CD4-positive, alpha-beta T cell treated with Interleukin-17A for 1 hour (primary cell): ENCODE data around the gene RANBP1.

Experiments used
- DNase-seq: peaks from one replicate; pipeline ENCODE4 v3.0.0-alpha.2; 2020

RANBP1 gene

GRCh38 chr22:20109411-20110358 lies 6.2 kb upstream of the RANBP1 start:
- no peak for DNase-seq

DNA sequence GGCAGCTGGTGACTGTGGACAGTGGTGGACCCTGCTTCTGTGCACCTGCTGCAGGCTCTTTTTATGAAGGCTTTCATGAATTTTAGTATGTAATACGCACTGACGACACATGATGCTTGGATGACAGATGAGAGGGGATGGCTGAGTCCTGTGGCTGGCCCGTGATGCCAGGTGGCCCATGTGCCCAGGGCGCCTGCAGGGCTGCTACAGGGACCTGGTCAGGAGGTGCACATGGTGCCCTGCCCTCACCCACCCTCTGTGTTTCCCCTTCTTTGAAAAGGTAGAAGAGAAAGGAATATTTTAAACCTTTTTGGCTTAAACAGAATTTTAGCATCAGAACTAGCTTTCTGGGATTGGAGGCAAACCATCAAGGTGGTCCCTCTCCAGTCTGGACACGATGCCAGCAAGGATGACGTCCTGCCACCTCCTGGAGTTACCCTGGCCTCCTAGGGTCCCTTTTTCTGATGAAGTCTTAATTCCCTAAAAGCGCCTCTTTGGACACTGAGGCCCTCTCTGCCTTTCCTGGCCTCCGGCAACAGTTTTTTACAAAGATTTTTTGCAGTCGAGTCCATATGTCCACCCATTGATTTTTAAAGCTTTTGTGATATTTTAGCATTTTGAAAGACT lies 5.4 kb upstream of the RANBP1 start:
- DNase-seq, result no peak

DNA sequence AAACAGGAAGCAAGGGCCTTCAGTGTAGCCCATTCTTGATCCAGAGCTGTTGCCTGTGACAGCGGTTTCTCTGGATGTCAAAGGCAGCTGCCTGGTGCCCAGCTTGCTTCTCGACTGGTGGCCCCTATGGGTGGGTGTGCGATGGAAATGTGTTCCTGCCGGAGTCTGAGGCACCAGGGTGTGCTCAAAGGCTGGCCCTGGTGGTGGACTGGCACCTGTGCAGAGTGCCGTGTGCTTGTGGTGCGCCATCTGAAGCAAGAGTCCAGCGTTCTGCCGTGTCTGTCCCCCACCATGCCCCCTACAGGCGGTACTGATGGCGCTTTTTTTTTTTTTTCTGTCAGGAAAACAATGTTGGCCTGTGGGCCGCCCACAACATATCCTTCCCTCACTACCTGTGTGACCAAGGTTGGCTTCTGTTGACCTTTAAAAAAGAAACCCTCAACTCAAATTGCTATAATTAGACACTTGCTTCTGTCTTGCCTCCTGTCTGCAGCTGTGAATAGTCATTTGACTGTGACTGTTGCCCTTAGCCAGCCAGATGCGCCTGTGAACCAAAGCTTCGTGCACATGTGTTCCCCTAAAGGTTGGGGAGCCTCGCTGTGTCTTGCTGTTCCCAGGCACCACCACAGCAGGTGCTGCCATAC lies 4.7 kb upstream of the RANBP1 start:
- DNase-seq, result peak; percentile 47

- DNase-seq, result no peak
Observed at GRCh38 chr22:20111689-20112622, 3.9 kb upstream of the RANBP1 start.

GRCh38 chr22:20112623-20113511 lies 3.0 kb upstream of the RANBP1 start:
- DNase-seq, result no peak

DNA sequence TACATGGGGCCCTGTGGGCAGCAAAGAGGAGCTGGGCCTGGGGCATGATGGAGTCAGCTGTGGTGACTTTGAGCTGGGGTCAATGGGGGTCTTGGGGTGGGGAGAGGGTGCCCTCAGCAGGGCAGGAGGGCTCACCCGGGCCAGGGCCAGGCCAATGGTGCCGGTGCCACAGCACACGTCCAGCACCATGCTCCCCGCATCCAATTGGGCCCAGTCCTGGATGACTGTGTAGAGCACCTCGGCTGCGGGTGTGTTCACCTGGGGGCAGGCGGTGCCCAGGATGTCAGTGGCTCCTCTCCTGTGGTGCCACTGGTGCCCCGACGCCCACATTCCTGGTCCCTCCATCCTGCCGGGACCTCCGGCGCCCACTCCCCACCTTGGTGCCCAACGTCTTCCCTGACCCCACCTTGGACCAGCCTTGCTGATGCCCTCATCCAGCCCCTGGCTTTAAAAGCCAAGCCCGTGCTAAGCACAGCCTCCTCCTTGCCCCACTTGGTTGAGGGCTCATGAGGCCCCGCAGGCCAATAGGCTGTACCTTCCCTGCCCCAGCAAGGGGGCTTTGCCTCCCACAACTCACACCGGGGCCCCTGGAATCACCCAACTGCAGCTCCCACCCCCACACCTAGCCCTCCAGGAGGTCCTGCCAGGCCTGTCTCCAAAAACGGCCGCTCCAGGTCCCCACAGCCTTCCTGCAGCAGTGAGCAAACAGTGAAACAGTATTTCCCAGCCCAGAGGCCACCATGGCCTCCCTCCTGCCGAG lies 2.2 kb upstream of the RANBP1 start:
- DNase-seq, result no peak

GRCh38 chr22:20114506-20115475 lies 1.1 kb upstream of the RANBP1 start:
- DNase-seq, result no peak

GRCh38 chr22:20116376-20116950 lies 559 bp downstream of the RANBP1 start:
- no peak for DNase-seq

DNA sequence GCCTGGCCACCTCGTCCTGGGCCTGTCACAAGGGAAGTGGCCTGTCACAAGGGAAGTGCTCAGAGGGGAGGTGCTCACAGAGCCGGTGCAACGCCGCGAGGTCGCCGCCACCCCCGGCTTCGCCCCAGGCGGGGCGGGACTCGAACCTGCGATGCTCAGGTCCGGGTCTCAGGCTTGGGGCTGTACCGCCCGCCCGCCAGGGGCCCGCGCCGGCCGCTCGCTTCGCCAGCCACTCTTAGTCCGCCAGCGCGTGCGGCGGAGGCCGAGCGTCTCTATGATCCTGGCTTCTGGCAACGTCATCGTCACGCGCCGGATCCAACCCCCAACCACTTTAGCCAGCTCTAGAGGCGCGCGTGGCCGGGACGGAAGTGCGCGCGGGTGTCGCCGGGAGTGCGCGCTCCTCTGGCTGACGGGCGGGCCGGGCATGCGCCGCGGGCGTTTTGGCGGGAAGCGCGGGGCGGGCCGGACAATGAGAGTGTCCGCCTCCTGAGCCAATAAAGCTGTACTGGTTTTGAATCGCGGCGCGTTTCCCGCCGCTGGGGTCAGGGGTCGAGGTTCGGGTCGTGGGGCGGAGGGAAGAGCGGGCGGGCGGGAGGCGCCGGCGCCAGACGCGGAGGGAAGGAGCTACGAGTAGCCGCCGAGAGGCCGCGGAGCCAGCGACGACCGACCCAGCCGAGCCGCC lies 1.2 kb downstream of the RANBP1 start, which contains the start of gene TRMT2A:
Gene TRMT2A, minus strand, starts transcription at position 276 of the 682 bp plus-strand sequence. CDS start 320 bp downstream, outside the sequence.
- peak; percentile 97 for DNase-seq

- peak; percentile 61 for DNase-seq
Observed at GRCh38 chr22:20117633-20118299, 1.9 kb downstream of the RANBP1 start.

GRCh38 chr22:20118300-20119020 lies 2.6 kb downstream of the RANBP1 start:
- no peak for DNase-seq

DNA sequence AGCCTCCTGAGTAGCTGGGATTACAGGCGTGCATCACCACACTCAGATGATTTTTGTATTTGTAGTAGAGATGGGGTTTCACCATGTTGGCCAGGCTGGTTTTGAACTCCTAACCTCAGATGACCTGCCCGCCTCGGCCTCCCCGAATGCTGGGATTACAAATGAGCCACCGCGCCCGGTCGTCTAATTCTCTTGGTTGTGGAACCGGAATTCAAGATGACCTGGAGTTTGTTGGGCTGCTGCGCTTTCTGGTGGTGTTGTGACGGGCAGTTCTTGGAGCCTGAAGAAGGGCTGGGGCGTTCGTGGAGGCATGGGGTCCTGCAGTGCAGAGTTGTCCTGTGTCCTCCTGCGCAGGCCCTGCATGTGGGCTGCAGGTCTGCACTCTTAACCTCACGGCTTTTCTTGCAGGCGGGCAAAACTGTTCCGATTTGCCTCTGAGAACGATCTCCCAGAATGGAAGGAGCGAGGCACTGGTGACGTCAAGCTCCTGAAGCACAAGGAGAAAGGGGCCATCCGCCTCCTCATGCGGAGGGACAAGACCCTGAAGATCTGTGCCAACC lies 6.0 kb downstream of the RANBP1 start:
- DNase-seq, result no peak

DNA sequence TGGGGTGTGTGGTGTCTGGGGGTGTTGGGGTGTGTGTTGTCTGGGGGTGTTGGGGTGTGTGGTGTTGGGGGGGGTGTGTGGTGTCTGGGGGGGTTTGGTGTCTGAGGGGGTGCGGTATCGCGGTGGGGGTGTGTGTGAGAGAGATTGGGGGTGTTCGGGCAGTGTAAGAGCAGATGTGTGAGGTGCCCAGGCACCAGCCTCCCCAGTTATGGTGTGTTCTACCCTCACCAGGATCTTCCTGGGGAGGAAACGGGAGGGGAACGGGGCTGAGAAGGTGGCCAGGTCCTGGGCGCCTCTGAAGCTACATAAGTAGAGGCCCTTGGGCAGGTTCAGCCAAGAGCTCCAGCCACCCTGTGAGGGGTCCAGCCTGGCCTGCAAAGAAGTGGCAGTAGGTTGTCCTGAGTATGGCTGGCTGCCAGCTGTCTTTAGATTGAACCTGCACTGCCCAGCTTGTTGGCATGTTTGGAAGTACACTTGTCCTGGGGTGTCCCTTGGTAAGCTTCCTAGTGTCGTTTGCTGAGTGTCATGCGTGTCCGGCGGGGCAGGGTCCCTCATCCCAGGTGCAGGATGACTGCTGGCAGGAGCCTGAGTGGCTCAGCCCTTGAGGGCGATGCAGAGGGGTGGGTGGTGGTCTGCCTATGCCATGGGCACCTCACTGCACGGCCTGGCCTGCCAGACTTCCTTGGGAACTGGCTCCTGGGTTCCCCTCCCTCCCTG lies 7.6 kb downstream of the RANBP1 start:
- DNase-seq, result no peak

DNA sequence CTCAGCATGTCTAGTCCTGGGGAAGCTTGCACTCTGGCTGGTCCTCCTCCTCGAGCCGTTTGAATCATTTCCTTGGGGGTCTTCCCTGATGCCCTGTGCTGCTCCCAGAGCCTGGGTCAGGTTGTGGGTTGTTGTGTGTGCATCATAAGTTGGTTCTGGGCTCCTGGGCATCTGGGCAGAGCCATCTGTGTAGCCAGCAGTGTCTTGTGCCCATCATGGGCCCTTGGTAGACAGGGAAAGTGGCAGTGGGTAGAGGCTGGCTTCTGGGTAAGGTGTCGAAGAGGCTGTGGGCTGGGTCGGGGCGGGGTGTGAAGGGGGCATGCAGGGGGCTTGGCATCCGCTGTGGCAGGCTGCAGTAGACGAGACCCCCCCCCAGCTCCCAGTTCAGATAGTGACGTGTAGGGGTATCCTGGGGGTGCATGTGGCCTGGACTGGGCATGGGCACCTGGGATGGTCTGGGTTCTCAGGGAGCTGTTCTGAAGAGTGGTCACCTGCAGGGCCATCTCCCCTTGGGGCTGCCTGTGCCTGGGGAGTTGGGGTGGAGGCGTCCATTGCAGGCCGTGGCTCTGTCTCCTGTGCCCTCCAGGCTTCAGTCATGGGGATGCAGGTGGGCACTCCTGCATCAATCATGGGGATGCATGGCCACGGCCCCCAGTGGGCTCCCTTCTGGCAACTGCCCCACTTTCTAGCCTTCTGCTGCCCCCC lies 8.3 kb downstream of the RANBP1 start:
- DNase-seq, result no peak
